Measurements from ENCODE around the gene RAB25. TPM values are rescaled to one million over a fixed set of nuclear protein-coding genes. Genes with fewer than 3 reads are reported as not detected.

Gene RAB25
- total and polyA plus RNA-seq, 2 of the 13 experiments (the other 11 are each of a cell fraction or from before 2014, with no cell fraction given): 0.20 to 0.22 TPM

GRCh38 chr1:156114919-156115513 is 54.1 kb downstream of the RAB25 start (continued):
- TF ChIP-seq TIGD3 (CRISPR knock-in tag; IDR thresholded peaks at IDR 0.05; ENCODE audit: borderline replicate concordance) (0 out of 2 replicates have a peak, but pooled peaks have one; percentile 58), RBM39 (IDR thresholded peaks at IDR 0.05; ENCODE audit: low read depth, low read length, poor library complexity, severe bottlenecking) (no peak), ZBTB25 (CRISPR knock-in tag; IDR thresholded peaks at IDR 0.05) (no peak), KLF11 (CRISPR knock-in tag; IDR thresholded peaks at IDR 0.05) (no peak), TFDP2 (CRISPR knock-in tag; IDR thresholded peaks at IDR 0.05) (0 out of 2 replicates have a peak, but pooled peaks have one; percentile 24), ZNF644 (CRISPR knock-in tag; IDR thresholded peaks at IDR 0.05; ENCODE audit: low read depth) (no peak), SMAD1 (CRISPR knock-in tag; IDR thresholded peaks at IDR 0.05; ENCODE audit: borderline replicate concordance, low read depth) (0 out of 2 replicates have a peak, but pooled peaks have one; percentile 4), ZBTB1 (CRISPR knock-in tag; IDR thresholded peaks at IDR 0.05; ENCODE audit: borderline replicate concordance) (no peak)
- TF ChIP-seq, protein P1, sequence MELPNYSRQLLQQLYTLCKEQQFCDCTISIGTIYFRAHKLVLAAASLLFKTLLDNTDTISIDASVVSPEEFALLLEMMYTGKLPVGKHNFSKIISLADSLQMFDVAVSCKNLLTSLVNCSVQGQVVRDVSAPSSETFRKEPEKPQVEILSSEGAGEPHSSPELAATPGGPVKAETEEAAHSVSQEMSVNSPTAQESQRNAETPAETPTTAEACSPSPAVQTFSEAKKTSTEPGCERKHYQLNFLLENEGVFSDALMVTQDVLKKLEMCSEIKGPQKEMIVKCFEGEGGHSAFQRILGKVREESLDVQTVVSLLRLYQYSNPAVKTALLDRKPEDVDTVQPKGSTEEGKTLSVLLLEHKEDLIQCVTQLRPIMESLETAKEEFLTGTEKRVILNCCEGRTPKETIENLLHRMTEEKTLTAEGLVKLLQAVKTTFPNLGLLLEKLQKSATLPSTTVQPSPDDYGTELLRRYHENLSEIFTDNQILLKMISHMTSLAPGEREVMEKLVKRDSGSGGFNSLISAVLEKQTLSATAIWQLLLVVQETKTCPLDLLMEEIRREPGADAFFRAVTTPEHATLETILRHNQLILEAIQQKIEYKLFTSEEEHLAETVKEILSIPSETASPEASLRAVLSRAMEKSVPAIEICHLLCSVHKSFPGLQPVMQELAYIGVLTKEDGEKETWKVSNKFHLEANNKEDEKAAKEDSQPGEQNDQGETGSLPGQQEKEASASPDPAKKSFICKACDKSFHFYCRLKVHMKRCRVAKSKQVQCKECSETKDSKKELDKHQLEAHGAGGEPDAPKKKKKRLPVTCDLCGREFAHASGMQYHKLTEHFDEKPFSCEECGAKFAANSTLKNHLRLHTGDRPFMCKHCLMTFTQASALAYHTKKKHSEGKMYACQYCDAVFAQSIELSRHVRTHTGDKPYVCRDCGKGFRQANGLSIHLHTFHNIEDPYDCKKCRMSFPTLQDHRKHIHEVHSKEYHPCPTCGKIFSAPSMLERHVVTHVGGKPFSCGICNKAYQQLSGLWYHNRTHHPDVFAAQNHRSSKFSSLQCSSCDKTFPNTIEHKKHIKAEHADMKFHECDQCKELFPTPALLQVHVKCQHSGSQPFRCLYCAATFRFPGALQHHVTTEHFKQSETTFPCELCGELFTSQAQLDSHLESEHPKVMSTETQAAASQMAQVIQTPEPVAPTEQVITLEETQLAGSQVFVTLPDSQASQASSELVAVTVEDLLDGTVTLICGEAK (IDR thresholded peaks at IDR 0.05): no peak
- TF ChIP-seq, protein P1 (CRISPR knock-in tag; IDR thresholded peaks at IDR 0.05): no peak
- TF ChIP-seq, protein P2, sequence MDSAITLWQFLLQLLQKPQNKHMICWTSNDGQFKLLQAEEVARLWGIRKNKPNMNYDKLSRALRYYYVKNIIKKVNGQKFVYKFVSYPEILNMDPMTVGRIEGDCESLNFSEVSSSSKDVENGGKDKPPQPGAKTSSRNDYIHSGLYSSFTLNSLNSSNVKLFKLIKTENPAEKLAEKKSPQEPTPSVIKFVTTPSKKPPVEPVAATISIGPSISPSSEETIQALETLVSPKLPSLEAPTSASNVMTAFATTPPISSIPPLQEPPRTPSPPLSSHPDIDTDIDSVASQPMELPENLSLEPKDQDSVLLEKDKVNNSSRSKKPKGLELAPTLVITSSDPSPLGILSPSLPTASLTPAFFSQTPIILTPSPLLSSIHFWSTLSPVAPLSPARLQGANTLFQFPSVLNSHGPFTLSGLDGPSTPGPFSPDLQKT (CRISPR knock-in tag; IDR thresholded peaks at IDR 0.05; ENCODE audit: borderline replicate concordance): no peak
